ENCODE data around the gene MEX3A. TPM values are rescaled to one million over a fixed set of nuclear protein-coding genes. Genes with fewer than 3 reads are reported as not detected.

Gene MEX3A
- total and polyA plus RNA-seq, 2 of the 8 experiments (the other 6 are each of a cell fraction or from before 2014, with no cell fraction given): 34.1 to 52.4 TPM

GRCh38 chr1:156025876-156026275, 56.4 kb downstream of the MEX3A start:
- no peak overlapping the region for H2BK5ac ChIP-seq (ENCODE audit: low read depth, low read length)
- H4K91ac ChIP-seq (replicated peaks; ENCODE audit: insufficient read length, low read length): no peak overlapping the region
- FAIRE-seq (peak; percentile 42), DNase-seq (ENCODE audit: low read depth in 1 of 2, low spot score in 2 of 2) (peak; percentile 47 to 73)
- no peak overlapping the region for H3K4ac ChIP-seq (replicated peaks; ENCODE audit: insufficient read length, low read depth, low read length)
- no peaks in the 10 kb centered on the region for H3K79me1 ChIP-seq (ENCODE audit: low read depth, low read length)
- no peak overlapping the region for H2BK120ac ChIP-seq (replicated peaks; ENCODE audit: low read depth, low read length)
- H3K27ac ChIP-seq (ENCODE audit: low read depth, low read length): no peak overlapping the region
- no peak overlapping the region for H3K14ac ChIP-seq (ENCODE audit: insufficient read length)
- H3K27me3 ChIP-seq (replicated peaks in 1 of 4; ENCODE audit: control insufficient read depth in 3 of 4, extremely low read depth in 1 of 4, insufficient read depth in 3 of 4, low read length in 3 of 4): peaks cover 0 to 4% (median under 1%) of the 10 kb centered on the region in 4 experiments; a peak in 1 of 7 replicates
- H2AFZ ChIP-seq (ENCODE audit: low read length): peak overlapping the region; percentile 99
- 18% methylated on average over 9 of the region's 9 CpGs; no CpG with 5 or more reads in 1 of the 2 experiments for WGBS, 2 experiments (ENCODE audit: extremely low coverage in 1 of 2, insufficient coverage in 1 of 2, insufficient read length in 1 of 2, insufficient replicate concordance in 2 of 2, low coverage in 1 of 2, low lambda C conversion rate in 2 of 2, missing lambda C conversion rate in 1 of 2)
- H3K23me2 ChIP-seq (ENCODE audit: low read depth, low read length): no peaks in the 10 kb centered on the region; the same call in 1 of the 2 replicates
- H3K36me3 ChIP-seq (ENCODE audit: control insufficient read depth in 2 of 4, insufficient read depth in 4 of 4, low read length in 3 of 4): no peaks in the 10 kb centered on the region
- H2BK12ac ChIP-seq (ENCODE audit: low read depth, low read length): no peak overlapping the region
- ChIA-PET CTCF (ENCODE audit: partially characterized antibody) (interaction anchor here (0.6 to 2.2 kb wide), 28 partner anchors 8 to 317 kb away, joined by 3 to 19 read pairs (median 3); no protein-coding TSS in a partner anchor), POLR2A (ENCODE audit: partially characterized antibody) (interaction anchor here (1.0 kb wide), 1 partner anchor 49 kb away, joined by 3 read pairs; no protein-coding TSS in a partner anchor)
- H2BK20ac ChIP-seq (ENCODE audit: low read length): no peak overlapping the region
- H3K79me2 ChIP-seq (ENCODE audit: control insufficient read depth in 1 of 2, insufficient read depth in 2 of 2, low read length in 2 of 2): no peaks in the 10 kb centered on the region
- no peak overlapping the region; a peak in 1 of 7 replicates for H3K9ac ChIP-seq (replicated peaks in 1 of 4; ENCODE audit: extremely low read depth in 1 of 4, low read depth in 3 of 4, low read length in 3 of 4)
- H3K23ac ChIP-seq (ENCODE audit: insufficient read length): no peak overlapping the region
- 0 out of 4 replicates have a peak overlapping the region, but pooled peaks of 1 of the 2 experiments have one; percentile 25 for H3K4me2 ChIP-seq (ENCODE audit: insufficient read depth in 1 of 2, low read depth in 2 of 2, low read length in 2 of 2)
- no peak overlapping the region for H3K4me3 ChIP-seq (ENCODE audit: extremely low read depth in 1 of 4, insufficient read depth in 2 of 4, low read depth in 3 of 4, low read length in 4 of 4)
- peaks cover 0 to 3% (median 0%) of the 10 kb centered on the region in 4 experiments; a peak in 3 of 7 replicates for H3K4me1 ChIP-seq (replicated peaks in 1 of 4; ENCODE audit: control insufficient read depth in 3 of 4, insufficient read depth in 4 of 4, low read length in 3 of 4)
- H4K5ac ChIP-seq (ENCODE audit: insufficient read length, low read depth, low read length): no peak overlapping the region
- no peak overlapping the region; the same call in 1 of the 2 replicates for H4K8ac ChIP-seq (ENCODE audit: extremely low read depth, insufficient read depth, low read length)
- H3K9me3 ChIP-seq (ENCODE audit: insufficient read depth in 2 of 2, low read depth in 1 of 2, low read length in 1 of 2): no peaks in the 10 kb centered on the region
- H2BK15ac ChIP-seq (ENCODE audit: low read length): no peak overlapping the region
- H4K20me1 ChIP-seq (replicated peaks in 1 of 2; ENCODE audit: control insufficient read depth in 1 of 2, insufficient read depth in 2 of 2, low read length in 2 of 2): peaks cover 0 to 2% of the 10 kb centered on the region in 2 experiments
- H2AK5ac ChIP-seq (ENCODE audit: low read depth, low read length): no peak overlapping the region
- no peak overlapping the region for H3K56ac ChIP-seq (replicated peaks; ENCODE audit: insufficient read length, low read depth, low read length)
- H3K18ac ChIP-seq (ENCODE audit: extremely low read depth, low read length): no peak overlapping the region
- TF ChIP-seq RNF2 (IDR thresholded peaks at IDR 0.05; ENCODE audit: borderline replicate concordance, low read depth, low read length, missing control alignments, poor library complexity, severe bottlenecking) (no peak), EGR1 (IDR thresholded peaks at IDR 0.05; ENCODE audit: borderline replicate concordance, low read depth, low read length) (no peak), RAD21 (IDR thresholded peaks at IDR 0.05 in 1 of 2, conservative IDR thresholded peaks at IDR 0.05 in 1 of 2; ENCODE audit: low read depth in 2 of 2, low read length in 2 of 2) (peak; percentile 61 to 70), SIN3A (conservative IDR thresholded peaks at IDR 0.05 in 1 of 2, IDR thresholded peaks at IDR 0.05 in 1 of 2; ENCODE audit: low read depth in 1 of 2, low read length in 2 of 2) (no peak), MAFK (IDR thresholded peaks at IDR 0.05; ENCODE audit: low read depth, low read length) (no peak), CTCF (IDR thresholded peaks at IDR 0.05; ENCODE audit: control extremely low read depth in 1 of 3, insufficient read depth in 1 of 3, low read depth in 1 of 3, low read length in 3 of 3) (peak; percentile 93 to 97 (median 96)), KDM1A (IDR thresholded peaks at IDR 0.05; ENCODE audit: borderline replicate concordance, low read length) (no peak), NANOG (IDR thresholded peaks at IDR 0.05; ENCODE audit: insufficient read depth, low read depth, low read length, poor library complexity, severe bottlenecking) (no peak)

Measured in H1 (cell line).